ENCODE measurements around the gene RUNX1.

DNA sequence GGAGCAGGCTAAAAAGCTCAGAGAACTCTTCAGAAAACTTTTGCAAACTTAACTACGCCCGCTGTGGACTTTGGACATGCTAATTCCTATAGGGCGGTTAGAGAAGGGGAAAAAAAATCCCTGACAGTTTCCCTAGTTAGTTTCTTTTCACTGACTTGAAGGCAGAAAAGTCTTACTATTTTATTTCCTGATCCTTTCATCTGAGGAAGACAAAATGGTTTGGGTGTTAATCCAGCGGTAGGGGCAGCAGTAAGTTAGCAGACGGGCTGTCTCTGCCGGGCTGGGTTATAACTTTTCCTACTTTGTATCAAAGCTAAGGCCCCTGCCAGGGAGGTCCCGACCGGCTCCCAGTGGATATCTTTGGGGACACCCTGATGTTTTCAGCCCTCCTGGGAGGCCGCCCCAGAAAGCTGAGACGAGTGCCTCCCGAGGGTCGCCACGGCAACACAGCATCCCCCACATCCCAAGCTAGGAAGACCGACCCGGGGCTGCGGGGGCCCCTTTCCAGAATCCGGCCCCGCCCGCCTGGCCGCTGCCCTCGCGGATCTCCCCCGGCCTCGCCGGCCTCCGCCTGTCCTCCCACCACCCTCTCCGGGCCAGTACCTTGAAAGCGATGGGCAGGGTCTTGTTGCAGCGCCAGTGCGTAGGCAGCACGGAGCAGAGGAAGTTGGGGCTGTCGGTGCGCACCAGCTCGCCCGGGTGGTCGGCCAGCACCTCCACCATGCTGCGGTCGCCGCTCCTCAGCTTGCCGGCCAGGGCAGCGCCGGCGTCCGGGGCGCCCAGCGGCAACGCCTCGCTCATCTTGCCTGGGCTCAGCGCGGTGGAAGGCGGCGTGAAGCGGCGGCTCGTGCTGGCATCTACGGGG, 162.6 kb downstream of the RUNX1 start:
- TF ChIP-seq, protein P1, sequence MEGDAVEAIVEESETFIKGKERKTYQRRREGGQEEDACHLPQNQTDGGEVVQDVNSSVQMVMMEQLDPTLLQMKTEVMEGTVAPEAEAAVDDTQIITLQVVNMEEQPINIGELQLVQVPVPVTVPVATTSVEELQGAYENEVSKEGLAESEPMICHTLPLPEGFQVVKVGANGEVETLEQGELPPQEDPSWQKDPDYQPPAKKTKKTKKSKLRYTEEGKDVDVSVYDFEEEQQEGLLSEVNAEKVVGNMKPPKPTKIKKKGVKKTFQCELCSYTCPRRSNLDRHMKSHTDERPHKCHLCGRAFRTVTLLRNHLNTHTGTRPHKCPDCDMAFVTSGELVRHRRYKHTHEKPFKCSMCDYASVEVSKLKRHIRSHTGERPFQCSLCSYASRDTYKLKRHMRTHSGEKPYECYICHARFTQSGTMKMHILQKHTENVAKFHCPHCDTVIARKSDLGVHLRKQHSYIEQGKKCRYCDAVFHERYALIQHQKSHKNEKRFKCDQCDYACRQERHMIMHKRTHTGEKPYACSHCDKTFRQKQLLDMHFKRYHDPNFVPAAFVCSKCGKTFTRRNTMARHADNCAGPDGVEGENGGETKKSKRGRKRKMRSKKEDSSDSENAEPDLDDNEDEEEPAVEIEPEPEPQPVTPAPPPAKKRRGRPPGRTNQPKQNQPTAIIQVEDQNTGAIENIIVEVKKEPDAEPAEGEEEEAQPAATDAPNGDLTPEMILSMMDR (IDR thresholded peaks at IDR 0.05), result no peak
- TF ChIP-seq POLR2AphosphoS5 (IDR thresholded peaks at IDR 0.05; ENCODE audit: insufficient read depth in 1 of 2, low read depth in 1 of 2) (peak in 1 of 2 donors; percentile 54), POLR2A (IDR thresholded peaks at IDR 0.05) (no peak)

Data from vagina (tissue), 2 donors.